ENCODE measurements around the gene CTTNBP2NL. TPM values are rescaled to one million over a fixed set of nuclear protein-coding genes. Genes with fewer than 3 reads are reported as not detected.

The CTTNBP2NL gene
- total and polyA plus RNA-seq, 12 donors: 3.9 to 20.6 (median 15.7) TPM

- 92% methylated on average over 8 of the region's 8 CpGs for WGBS, 2 donors
- peaks cover 0 to 87% (median 23%) of the 10 kb centered on the region in 7 donors for H3K27me3 ChIP-seq
- intact Hi-C loops (cut with DNase I): loop anchor here in 4 of 10 donors (5.0 to 10.0 kb wide), 4 partner anchors 58 to 198 kb away; partner anchors contain the start of genes CAPZA1 (in 2 of the 4), ST7L (in 2 of the 4) and RHOC (in 1 of the 4)
These were observed 110.7 kb downstream of the CTTNBP2NL start for GRCh38 chr1:112506731-112507130.

GRCh38 chr1:112507336-112507735 is 111.3 kb downstream of the CTTNBP2NL start:
- peaks cover 0 to 81% (median 23%) of the 10 kb centered on the region in 7 donors for H3K27me3 ChIP-seq
- peak overlapping the region in 3 of 10 donors; percentile 53 to 62 (median 57) for H3K4me3 ChIP-seq
- H3K4me1 ChIP-seq: peaks cover 6 to 35% (median 20%) of the 10 kb centered on the region in 9 donors
- ATAC-seq: no peak
- WGBS, 2 donors: 71 to 79% methylated on average over 9 of the region's 9 CpGs
- no peak for DNase-seq
- H3K36me3 ChIP-seq: no peaks in the 10 kb centered on the region
- intact Hi-C loops (cut with DNase I): loop anchor here in 4 of 10 donors (5.0 to 10.0 kb wide), 4 partner anchors 57 to 197 kb away; partner anchors contain the start of genes CAPZA1 (in 2 of the 4), ST7L (in 2 of the 4) and RHOC (in 1 of the 4)
- no peaks in the 10 kb centered on the region for H3K9me3 ChIP-seq
- no peak for TF ChIP-seq CTCF (IDR thresholded peaks at IDR 0.05)
- H3K27ac ChIP-seq: no peak overlapping the region

More at GRCh38 chr1:112506731-112507130, 110.7 kb downstream of the CTTNBP2NL start:
- Histone ChIP-seq H3K4me3 (no peak overlapping the region), H3K4me1 (peaks cover 6 to 41% (median 25%) of the 10 kb centered on the region in 9 donors), H3K36me3 (no peaks in the 10 kb centered on the region), H3K9me3 (no peaks in the 10 kb centered on the region), H3K27ac (no peak overlapping the region)
- ATAC-seq (no peak), DNase-seq (no peak)
- no peak for TF ChIP-seq CTCF (IDR thresholded peaks at IDR 0.05)

GRCh38 chr1:112507921-112508277 is 111.9 kb downstream of the CTTNBP2NL start:
- ATAC-seq: peak in 2 of 8 donors; percentile 3 to 53
- WGBS, 2 donors: 0 to 3% methylated on average over 15 of the region's 15 CpGs
- Histone ChIP-seq H3K4me1 (peaks cover 6 to 29% (median 17%) of the 10 kb centered on the region in 9 donors), H3K36me3 (no peaks in the 10 kb centered on the region), H3K9me3 (no peaks in the 10 kb centered on the region), H3K27me3 (peaks cover 0 to 75% (median 23%) of the 10 kb centered on the region in 7 donors), H3K27ac (no peak overlapping the region), H3K4me3 (peak overlapping the region in 9 of 10 donors; percentile 42 to 62 (median 55))
- DNase-seq: no peak
- no peak for TF ChIP-seq CTCF (IDR thresholded peaks at IDR 0.05)
- intact Hi-C loops (cut with DNase I): loop anchor here in 4 of 10 donors (5.0 to 10.0 kb wide), 4 partner anchors 57 to 197 kb away; partner anchors contain the start of genes CAPZA1 (in 2 of the 4), ST7L (in 2 of the 4) and RHOC (in 1 of the 4)

- TF ChIP-seq CTCF (IDR thresholded peaks at IDR 0.05): no peak
- Histone ChIP-seq H3K27me3 (peaks cover 0 to 70% (median 23%) of the 10 kb centered on the region in 7 donors), H3K4me1 (peaks cover 6 to 27% (median 14%) of the 10 kb centered on the region in 9 donors), H3K27ac (no peak within 1 kb of the TSS), H3K9me3 (no peaks in the 10 kb centered on the region), H3K4me3 (peak within 1 kb of the TSS; percentile 14 to 62 (median 54)), H3K36me3 (no peaks in the 10 kb centered on the region)
- intact Hi-C loops (cut with DNase I): loop anchor here in 4 of 10 donors (5.0 to 10.0 kb wide), 4 partner anchors 56 to 196 kb away; partner anchors contain the start of genes CAPZA1 (in 2 of the 4), ST7L (in 2 of the 4) and RHOC (in 1 of the 4)
- DNase-seq (no peak), ATAC-seq (peak; percentile 19 to 63 (median 34))
- 1 to 2% methylated on average over 39 to 69 of the region's 69 CpGs for WGBS, 2 donors
These were observed 112.4 kb downstream of the CTTNBP2NL start, which contains the start of gene WNT2B for GRCh38 chr1:112508278-112509004. TSS of gene WNT2B (plus strand) at chr1:112508965. CDS start at chr1:112509263, 298 bp downstream.
